Breast epithelium (tissue), 4 donors: Measurements from ENCODE around the gene RPL13A. TPM values are rescaled to one million over a fixed set of nuclear protein-coding genes. Genes with fewer than 3 reads are reported as not detected.

Experiments
- DNase-seq, 2 donors: peaks; one replicate each; pipeline ENCODE4 v3.0.0-alpha.2; 2019; ENCODE audit warnings: low spot score in 2 of 2
- H3K27ac ChIP-seq, 2 donors: fragments of 200-600 bp; sonication (generic) in 1 of 2; one replicate each; pipeline ENCODE4 v1.5.1; 2016 to 2019; ENCODE audit warnings: mild to moderate bottlenecking in 1 of 2
- H3K27me3 ChIP-seq, 2 donors: fragments of 200-600 bp; sonication (generic) in 1 of 2; one replicate each; pipeline versions ENCODE4 v1.5.1 to v1.6.0; 2017 to 2019; ENCODE audit warnings: control low read depth in 1 of 2, mild to moderate bottlenecking in 1 of 2
- H3K36me3 ChIP-seq: fragments of 200-600 bp; one replicate; pipeline ENCODE4 v1.5.1; 2019
- H3K4me1 ChIP-seq, 2 donors: fragments of 200-600 bp; sonication (generic); one replicate each; pipeline ENCODE4 v1.5.1; 2016 to 2019; ENCODE audit warnings: control low read depth in 1 of 2
- H3K4me3 ChIP-seq, 3 donors: fragments of 200-600 bp; sonication (generic); 1 replicate in 2 of 3; 2 replicates in 1 of 3; pipeline ENCODE4 v1.5.1; 2016 to 2019; ENCODE audit warnings: mild to moderate bottlenecking in 3 of 3, moderate library complexity in 2 of 3
- H3K9me3 ChIP-seq, 2 donors: fragments of 200-600 bp; sonication (generic) in 1 of 2; one replicate each; pipeline ENCODE4 v1.5.1; 2016 to 2019; ENCODE audit warnings: control low read depth in 1 of 2
- POLR2A ChIP-seq: fragments of 450-650 bp; IDR thresholded peaks from one replicate; pipeline ENCODE4 v1.6.1; 2016; ENCODE audit warnings: antibody characterized with exemption, mild to moderate bottlenecking, moderate library complexity
- POLR2AphosphoS5 ChIP-seq, 3 donors: sonication (generic); formaldehyde crosslinking; IDR thresholded peaks; one replicate each; pipeline ENCODE4 v1.6.1; 2017; ENCODE audit warnings: antibody characterized with exemption in 3 of 3
- intact Hi-C: fragments of 100-400 bp; cut with DNase I; formaldehyde crosslinking; loops from one replicate; pipeline ENCODE4 v1.15.1; 2023; ENCODE audit warnings: low total_unique reads
- total RNA-seq, 3 donors: library from RNA; depleted of rRNA; stranded (reverse); fragments of >200 nt; gene quantifications; one replicate each; pipeline ENCODE4 v1.1.0, GENCODE V29; 2016
- TF ChIP-seq, protein P1 (sequence below), 3 donors: fragments of 450-650 bp; IDR thresholded peaks; one replicate each; pipeline ENCODE4 v1.5.1; 2016 to 2017; ENCODE audit warnings: antibody characterized with exemption in 3 of 3, mild to moderate bottlenecking in 3 of 3, moderate library complexity in 3 of 3

Gene RPL13A
- total RNA-seq, 3 donors from 2014 or later = 3,591 to 5,468 (median 4,346) TPM

DNA sequence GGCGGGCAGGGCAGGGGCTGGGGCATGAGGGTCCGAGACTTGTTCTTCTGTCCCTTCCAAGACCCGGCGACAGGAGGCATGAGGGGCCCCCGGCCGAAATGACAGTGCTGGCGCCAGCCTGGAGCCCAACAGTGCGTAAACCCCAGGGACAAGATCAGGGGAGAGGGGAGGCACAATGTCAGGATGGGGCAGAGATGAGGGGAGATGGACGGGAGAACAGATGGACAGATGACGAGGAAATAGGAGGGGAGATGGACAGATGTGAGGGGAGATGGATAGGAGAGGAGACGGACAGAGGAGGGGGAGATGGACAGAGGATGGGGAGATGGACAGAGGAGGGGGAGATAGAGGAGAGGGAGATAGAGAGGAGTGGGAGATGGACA, 12.9 kb upstream of the RPL13A start:
- no peak for DNase-seq
- peak overlapping the region; percentile 77 to 84 (median 82) for H3K4me3 ChIP-seq
- TF ChIP-seq POLR2AphosphoS5 (IDR thresholded peaks at IDR 0.05) (no peak), POLR2A (no peak)
- TF ChIP-seq, protein P1, sequence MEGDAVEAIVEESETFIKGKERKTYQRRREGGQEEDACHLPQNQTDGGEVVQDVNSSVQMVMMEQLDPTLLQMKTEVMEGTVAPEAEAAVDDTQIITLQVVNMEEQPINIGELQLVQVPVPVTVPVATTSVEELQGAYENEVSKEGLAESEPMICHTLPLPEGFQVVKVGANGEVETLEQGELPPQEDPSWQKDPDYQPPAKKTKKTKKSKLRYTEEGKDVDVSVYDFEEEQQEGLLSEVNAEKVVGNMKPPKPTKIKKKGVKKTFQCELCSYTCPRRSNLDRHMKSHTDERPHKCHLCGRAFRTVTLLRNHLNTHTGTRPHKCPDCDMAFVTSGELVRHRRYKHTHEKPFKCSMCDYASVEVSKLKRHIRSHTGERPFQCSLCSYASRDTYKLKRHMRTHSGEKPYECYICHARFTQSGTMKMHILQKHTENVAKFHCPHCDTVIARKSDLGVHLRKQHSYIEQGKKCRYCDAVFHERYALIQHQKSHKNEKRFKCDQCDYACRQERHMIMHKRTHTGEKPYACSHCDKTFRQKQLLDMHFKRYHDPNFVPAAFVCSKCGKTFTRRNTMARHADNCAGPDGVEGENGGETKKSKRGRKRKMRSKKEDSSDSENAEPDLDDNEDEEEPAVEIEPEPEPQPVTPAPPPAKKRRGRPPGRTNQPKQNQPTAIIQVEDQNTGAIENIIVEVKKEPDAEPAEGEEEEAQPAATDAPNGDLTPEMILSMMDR (IDR thresholded peaks at IDR 0.05) = no peak
- H3K9me3 ChIP-seq = no peaks in the 10 kb centered on the region
- no peaks in the 10 kb centered on the region for H3K4me1 ChIP-seq
- H3K27me3 ChIP-seq = no peaks in the 10 kb centered on the region
- peak overlapping the region; percentile 79 to 83 for H3K27ac ChIP-seq
- no peaks in the 10 kb centered on the region for H3K36me3 ChIP-seq
- intact Hi-C loops = no loop called here

DNA sequence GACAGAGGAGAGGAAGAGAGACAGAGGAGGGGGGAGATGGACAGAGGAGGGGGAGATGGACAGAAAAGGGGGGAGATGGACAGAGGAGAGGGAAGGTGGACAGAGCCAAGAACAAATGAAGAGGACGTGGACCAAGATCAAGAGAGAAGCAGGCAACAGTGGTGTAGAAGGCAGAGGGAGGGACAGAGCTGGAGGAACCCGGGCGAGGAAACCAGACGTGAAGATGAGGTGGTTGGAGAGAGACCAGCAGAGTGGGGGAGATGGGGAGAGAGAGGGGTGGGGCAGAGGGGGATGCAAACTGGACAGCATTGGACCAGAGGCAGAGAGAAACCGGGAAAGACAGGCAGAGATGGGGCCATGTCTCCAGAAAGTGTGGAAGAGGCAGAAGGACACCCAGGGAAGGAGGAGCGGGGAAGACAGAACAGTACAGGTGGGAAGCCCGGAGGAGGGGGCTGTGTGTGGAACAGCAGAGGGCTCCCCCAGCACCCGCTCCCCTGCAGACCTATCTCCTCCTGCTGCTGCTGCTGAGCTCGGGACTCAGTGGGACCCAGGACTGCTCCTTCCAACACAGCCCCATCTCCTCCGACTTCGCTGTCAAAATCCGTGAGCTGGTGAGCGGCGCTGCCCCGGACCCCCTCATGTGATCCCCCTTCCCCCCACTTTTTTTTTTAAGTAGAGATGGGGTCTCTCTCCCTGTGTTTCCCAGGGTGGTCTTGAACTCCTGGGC, 12.1 kb upstream of the RPL13A start:
- Histone ChIP-seq H3K4me3 (peak overlapping the region in 2 of 3 donors; percentile 82 to 84), H3K36me3 (no peaks in the 10 kb centered on the region), H3K27me3 (no peaks in the 10 kb centered on the region), H3K27ac (peak overlapping the region; percentile 79 to 83), H3K4me1 (no peaks in the 10 kb centered on the region), H3K9me3 (no peaks in the 10 kb centered on the region)
- intact Hi-C loops = no loop called here
- TF ChIP-seq POLR2AphosphoS5 (IDR thresholded peaks at IDR 0.05) (no peak), POLR2A (no peak)
- TF ChIP-seq, protein P1 (IDR thresholded peaks at IDR 0.05) = no peak
- DNase-seq = no peak

DNA sequence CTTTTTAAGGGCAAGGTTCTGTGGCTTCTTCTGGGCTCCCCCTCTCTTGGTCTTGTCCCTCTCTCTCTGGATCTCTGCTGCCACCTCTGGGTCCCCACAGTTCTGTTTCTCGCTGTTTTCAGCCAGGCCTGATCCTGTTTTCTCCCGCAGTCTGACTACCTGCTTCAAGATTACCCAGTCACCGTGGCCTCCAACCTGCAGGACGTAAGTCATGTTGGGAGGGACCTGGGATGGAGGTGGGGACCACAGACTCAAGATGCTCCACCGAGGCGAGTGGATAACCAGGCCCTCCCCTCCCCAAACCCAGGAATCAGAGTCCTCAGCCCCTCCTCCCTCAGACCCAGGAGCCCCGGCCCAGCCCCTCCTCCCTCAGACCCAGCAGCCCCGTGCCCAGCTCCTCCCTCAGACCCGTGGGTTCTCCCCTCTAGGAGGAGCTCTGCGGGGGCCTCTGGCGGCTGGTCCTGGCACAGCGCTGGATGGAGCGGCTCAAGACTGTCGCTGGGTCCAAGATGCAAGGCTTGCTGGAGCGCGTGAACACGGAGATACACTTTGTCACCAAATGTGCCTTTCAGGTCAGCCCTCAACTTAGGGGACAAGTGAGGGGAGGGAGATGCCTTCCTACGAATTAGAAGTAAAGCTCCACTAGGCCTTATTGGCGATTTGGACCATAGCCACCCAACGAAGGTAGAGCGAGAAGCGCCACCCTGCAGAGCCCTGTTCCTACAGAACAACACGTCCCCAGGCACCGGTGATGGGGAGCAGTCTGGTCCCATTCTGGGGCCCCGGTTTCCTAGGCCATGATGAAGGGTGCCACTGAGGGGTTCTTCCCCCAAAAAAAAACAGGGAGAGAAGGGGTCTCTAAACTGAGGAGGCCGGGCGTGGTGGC, 11.2 kb upstream of the RPL13A start:
- no peaks in the 10 kb centered on the region for H3K4me1 ChIP-seq
- TF ChIP-seq, protein P1 (IDR thresholded peaks at IDR 0.05) = no peak
- TF ChIP-seq POLR2A (no peak), POLR2AphosphoS5 (IDR thresholded peaks at IDR 0.05) (no peak)
- no peak overlapping the region for H3K4me3 ChIP-seq
- H3K36me3 ChIP-seq = no peaks in the 10 kb centered on the region
- H3K27ac ChIP-seq = peak overlapping the region; percentile 79 to 83
- H3K9me3 ChIP-seq = no peaks in the 10 kb centered on the region
- no peaks in the 10 kb centered on the region for H3K27me3 ChIP-seq
- DNase-seq = no peak
- intact Hi-C loops = no loop called here

DNA sequence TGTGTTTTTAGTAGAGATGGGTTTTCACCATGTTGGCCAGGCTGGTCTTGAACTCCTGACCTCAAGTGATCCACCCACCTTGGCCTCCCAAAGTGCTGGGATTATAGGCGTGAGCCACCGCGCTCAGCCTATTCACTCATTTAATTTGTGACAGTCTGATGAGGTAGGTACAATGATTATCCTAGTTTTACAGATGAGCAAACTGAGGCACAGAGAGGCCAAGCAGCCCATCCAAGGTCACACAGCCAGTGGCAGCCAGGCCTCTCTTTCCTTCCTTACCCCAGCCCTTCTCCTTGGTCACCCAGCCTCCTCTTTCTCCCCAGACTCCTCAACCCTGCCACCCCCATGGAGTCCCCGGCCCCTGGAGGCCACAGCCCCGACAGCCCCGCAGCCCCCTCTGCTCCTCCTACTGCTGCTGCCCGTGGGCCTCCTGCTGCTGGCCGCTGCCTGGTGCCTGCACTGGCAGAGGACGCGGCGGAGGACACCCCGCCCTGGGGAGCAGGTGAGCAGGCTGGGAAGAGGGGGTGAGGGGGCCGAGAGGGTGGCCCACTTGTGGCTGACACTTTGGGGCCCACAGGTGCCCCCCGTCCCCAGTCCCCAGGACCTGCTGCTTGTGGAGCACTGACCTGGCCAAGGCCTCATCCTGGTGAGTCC, 7.3 kb upstream of the RPL13A start:
- Histone ChIP-seq H3K4me1 (no peaks in the 10 kb centered on the region), H3K36me3 (no peaks in the 10 kb centered on the region), H3K27ac (no peak overlapping the region), H3K4me3 (no peak overlapping the region), H3K9me3 (no peaks in the 10 kb centered on the region), H3K27me3 (no peaks in the 10 kb centered on the region)
- DNase-seq = no peak
- TF ChIP-seq POLR2AphosphoS5 (IDR thresholded peaks at IDR 0.05) (no peak), POLR2A (no peak)
- TF ChIP-seq, protein P1 (IDR thresholded peaks at IDR 0.05) = no peak
- intact Hi-C loops = no loop called here
